ENCODE measurements around the gene EDARADD. TPM values are rescaled to one million over a fixed set of nuclear protein-coding genes. Genes with fewer than 3 reads are reported as not detected.

EDARADD gene
- total and polyA plus RNA-seq, 2 of the 13 experiments (the other 11 are each of a cell fraction or from before 2014, with no cell fraction given): 0.03 TPM; not detected in 1

GRCh38 chr1:236467327-236467641, 73.2 kb downstream of the EDARADD start (continued):
- TF ChIP-seq ZNF142 (CRISPR knock-in tag; IDR thresholded peaks at IDR 0.05) (no peak), ZNF761 (CRISPR knock-in tag; conservative IDR thresholded peaks at IDR 0.05) (no peak)

- H2AFZ ChIP-seq (ENCODE audit: low read length): no peak overlapping the region
- BruUV-seq (replicated peaks): no TSS peak
- H3K4me3 ChIP-seq (replicated peaks in 1 of 3; ENCODE audit: insufficient read depth in 1 of 3, low read depth in 2 of 3, low read length in 3 of 3): no peak overlapping the region
- intact Hi-C loops (cut with micrococcal nuclease; ENCODE audit: unreplicated experiment) (no loop called here), in situ Hi-C loops (cut with HindIII; ENCODE audit: extremely low pct_ligation_motif_present, low pct_unique_long_range_greater_than_20kb) (no loop called here)
- no peaks in the 10 kb centered on the region for H3K79me2 ChIP-seq (ENCODE audit: insufficient read depth, low read length)
- ChIA-PET CTCF (ENCODE audit: low intra/inter-chr PET ratio, low total read pairs) (no interaction called here), POLR2A (no interaction called here)
- no peaks in the 10 kb centered on the region for H3K4me1 ChIP-seq (ENCODE audit: insufficient read depth, low read length)
- no peaks in the 10 kb centered on the region for H4K20me1 ChIP-seq (ENCODE audit: insufficient read depth, low read length)
- no peak overlapping the region for H3K27ac ChIP-seq (ENCODE audit: extremely low read length, insufficient read depth, low read length)
- FAIRE-seq: no peak
- no peaks in the 10 kb centered on the region for H3K36me3 ChIP-seq (replicated peaks in 1 of 2; ENCODE audit: control insufficient read depth in 1 of 2, insufficient read depth in 2 of 2, low read length in 2 of 2)
- TF ChIP-seq NONO (IDR thresholded peaks at IDR 0.05): no peak
- no peak for TF ChIP-seq NONO (CRISPR knock-in tag; conservative IDR thresholded peaks at IDR 0.05)
- TF ChIP-seq ZBTB38 (CRISPR knock-in tag; IDR thresholded peaks at IDR 0.05): no peak
- ATAC-seq: no peak
- H3K27me3 ChIP-seq (ENCODE audit: control insufficient read depth in 1 of 2, insufficient read depth in 2 of 2, low read length in 2 of 2): no peaks in the 10 kb centered on the region
- no peak for DNase-seq (ENCODE audit: low spot score)
- H3K9me3 ChIP-seq (ENCODE audit: low read length): no peaks in the 10 kb centered on the region
- WGBS (ENCODE audit: low lambda C conversion rate): 75% methylated on average over 4 of the region's 4 CpGs
- H3K4me2 ChIP-seq (ENCODE audit: low read depth, low read length): no peak overlapping the region
- H3K9ac ChIP-seq (ENCODE audit: insufficient read depth, low read depth, low read length): no peak overlapping the region
Observed at GRCh38 chr1:236468625-236469024, 74.5 kb downstream of the EDARADD start.

Measured in HepG2 (cell line).